Caco-2 (cell line): ENCODE measurements around the gene WIPF2. TPM values are rescaled to one million over a fixed set of nuclear protein-coding genes. Genes with fewer than 3 reads are reported as not detected.

ENCODE experiments used
- BruUV-seq: library from RNA; stranded (reverse); fragments of 400-500 nt; replicated peaks from 2 replicates; lab custom pipeline; 2021; lab: Mats Ljungman, UMichigan
- CTCF ChIA-PET: fragments of 300-600 bp; sonication (Branson Sonifier 250); formaldehyde crosslinking; loops from one replicate; lab custom pipeline; 2022; ENCODE audit warnings: antibody characterized with exemption; lab: Charles Lee
- POLR2A ChIA-PET: fragments of 300-600 bp; sonication (Branson Sonifier 250); formaldehyde crosslinking; loops from one replicate; lab custom pipeline; 2022; ENCODE audit warnings: antibody characterized with exemption; lab: Charles Lee
- DNase-seq, 2 experiments: peaks; one replicate each; pipeline versions ENCODE4 v3.0.0 to v3.0.0-alpha.2; 2020 to 2022
- H3K27me3 ChIP-seq: replicated peaks from 2 replicates; pipeline ENCODE4 v1.6.0; 2011; ENCODE audit warnings: low read length; ENCODE audit not compliant: control insufficient read depth, insufficient read depth
- H3K36me3 ChIP-seq: 2 replicates; pipeline ENCODE4 v1.5.1; 2011; ENCODE audit warnings: low read length; ENCODE audit not compliant: control insufficient read depth, insufficient read depth
- H3K4me1 ChIP-seq: fragments of 250-450 bp; sonication (Bioruptor Pico); 2 replicates; pipeline ENCODE4 v1.5.1; 2020; ENCODE audit warnings: mild to moderate bottlenecking
- H3K4me3 ChIP-seq: 2 replicates; pipeline ENCODE4 v1.5.1; 2011; ENCODE audit warnings: low read depth, mild to moderate bottlenecking, control low read depth, low read length
- H3K9me3 ChIP-seq: fragments of 250-450 bp; sonication (Bioruptor Pico); 2 replicates; pipeline ENCODE4 v1.5.1; 2020; ENCODE audit warnings: mild to moderate bottlenecking, moderate library complexity
- H3K27ac Mint-ChIP-seq: one replicate; pipeline ENCODE4 v1.8.0; 2022; ENCODE audit warnings: mixed read lengths; ENCODE audit not compliant: unreplicated experiment
- H3K27me3 Mint-ChIP-seq: one replicate; pipeline ENCODE4 v1.8.0; 2022; ENCODE audit warnings: mixed read lengths; ENCODE audit not compliant: insufficient read depth, unreplicated experiment
- H3K36me3 Mint-ChIP-seq: one replicate; pipeline ENCODE4 v1.8.0; 2022; ENCODE audit warnings: mild to moderate bottlenecking, mixed read lengths; ENCODE audit not compliant: insufficient read depth, unreplicated experiment
- H3K4me1 Mint-ChIP-seq: one replicate; pipeline ENCODE4 v1.8.0; 2022; ENCODE audit warnings: low read depth, mixed read lengths; ENCODE audit not compliant: unreplicated experiment
- H3K4me3 Mint-ChIP-seq: one replicate; pipeline ENCODE4 v1.8.0; 2022; ENCODE audit warnings: mild to moderate bottlenecking, moderate library complexity, mixed read lengths; ENCODE audit not compliant: unreplicated experiment
- H3K9me3 Mint-ChIP-seq: one replicate; pipeline ENCODE4 v1.8.0; 2022; ENCODE audit warnings: mixed read lengths; ENCODE audit not compliant: unreplicated experiment
- intact Hi-C: fragments of 100-400 bp; cut with micrococcal nuclease; formaldehyde crosslinking; loops from one replicate; pipeline ENCODE4 v1.10.0; 2022; ENCODE audit not compliant: unreplicated experiment
- total RNA-seq: library from RNA; stranded (reverse); gene quantifications from 2 replicates; pipeline ENCODE4 v1.2.3, GENCODE V29; 2022
- TF ChIP-seq, protein P1 (sequence below), 2 experiments: fragments of 200-600 bp in 1 of 2; IDR thresholded peaks; 1 replicate in 1 of 2; 2 replicates in 1 of 2; pipeline versions ENCODE4 v1.5.1 to v1.8.0; 2011 to 2022; ENCODE audit warnings: antibody characterized with exemption in 1 of 2, control low read depth in 1 of 2, inconsistent platforms in 1 of 2, low read depth in 1 of 2, low read length in 1 of 2, mild to moderate bottlenecking in 1 of 2, moderate library complexity in 1 of 2; ENCODE audit not compliant: insufficient read depth in 1 of 2, severe bottlenecking in 1 of 2, unreplicated experiment in 1 of 2

Gene WIPF2
- total RNA-seq, 1 experiment from 2014 or later: 33.4 TPM

DNA sequence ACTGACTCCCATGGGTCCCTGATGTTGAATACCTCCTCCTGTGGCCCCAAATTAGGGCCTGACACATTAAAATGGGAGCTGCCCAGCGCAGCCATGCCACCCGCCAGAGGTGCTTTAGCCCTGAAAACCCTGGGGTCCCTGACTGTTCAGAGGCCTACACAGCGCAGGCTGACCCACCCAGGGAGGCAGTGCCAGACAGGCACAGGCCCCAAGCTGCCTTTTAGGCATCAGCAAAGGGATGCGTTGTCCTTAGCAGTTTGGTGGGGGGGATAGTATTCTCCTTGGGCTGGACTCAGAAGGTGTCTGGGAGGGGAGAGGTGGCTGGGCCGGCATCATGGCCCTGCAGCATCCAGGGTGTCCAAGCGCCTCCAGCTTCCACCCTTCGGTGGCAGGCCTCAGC, 40.4 kb upstream of the WIPF2 start:
- no peak overlapping the region for H3K4me3 ChIP-seq
- no TSS peak for BruUV-seq
- H3K4me1 ChIP-seq: peaks cover 15% of the 10 kb centered on the region
- H3K9me3 Mint-ChIP-seq: no peaks in the 10 kb centered on the region
- peak overlapping the region; percentile 22 for H3K27ac Mint-ChIP-seq
- peaks cover 36% of the 10 kb centered on the region for H3K36me3 Mint-ChIP-seq
- no peaks in the 10 kb centered on the region for H3K27me3 Mint-ChIP-seq
- TF ChIP-seq, protein P1, sequence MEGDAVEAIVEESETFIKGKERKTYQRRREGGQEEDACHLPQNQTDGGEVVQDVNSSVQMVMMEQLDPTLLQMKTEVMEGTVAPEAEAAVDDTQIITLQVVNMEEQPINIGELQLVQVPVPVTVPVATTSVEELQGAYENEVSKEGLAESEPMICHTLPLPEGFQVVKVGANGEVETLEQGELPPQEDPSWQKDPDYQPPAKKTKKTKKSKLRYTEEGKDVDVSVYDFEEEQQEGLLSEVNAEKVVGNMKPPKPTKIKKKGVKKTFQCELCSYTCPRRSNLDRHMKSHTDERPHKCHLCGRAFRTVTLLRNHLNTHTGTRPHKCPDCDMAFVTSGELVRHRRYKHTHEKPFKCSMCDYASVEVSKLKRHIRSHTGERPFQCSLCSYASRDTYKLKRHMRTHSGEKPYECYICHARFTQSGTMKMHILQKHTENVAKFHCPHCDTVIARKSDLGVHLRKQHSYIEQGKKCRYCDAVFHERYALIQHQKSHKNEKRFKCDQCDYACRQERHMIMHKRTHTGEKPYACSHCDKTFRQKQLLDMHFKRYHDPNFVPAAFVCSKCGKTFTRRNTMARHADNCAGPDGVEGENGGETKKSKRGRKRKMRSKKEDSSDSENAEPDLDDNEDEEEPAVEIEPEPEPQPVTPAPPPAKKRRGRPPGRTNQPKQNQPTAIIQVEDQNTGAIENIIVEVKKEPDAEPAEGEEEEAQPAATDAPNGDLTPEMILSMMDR (IDR thresholded peaks at IDR 0.05; ENCODE audit: insufficient read depth in 1 of 2, low read depth in 1 of 2, low read length in 1 of 2, severe bottlenecking in 1 of 2, unreplicated experiment in 1 of 2): no peak
- CTCF ChIA-PET: interaction anchor here (0.7 to 1.3 kb wide), 2 partner anchors 41 kb away, joined by 3 to 6 read pairs; partner anchors contain the start of gene WIPF2
- no peaks in the 10 kb centered on the region; the same call in 1 of the 2 replicates for H3K36me3 ChIP-seq
- no peak for DNase-seq
- H3K4me3 Mint-ChIP-seq: peak overlapping the region; percentile 64
- intact Hi-C loops: no loop called here
- POLR2A ChIA-PET: interaction anchor here (0.6 kb wide), 1 partner anchor 30 kb away, joined by 4 read pairs; no protein-coding TSS in a partner anchor
- no peaks in the 10 kb centered on the region for H3K9me3 ChIP-seq
- H3K4me1 Mint-ChIP-seq: peaks cover 21% of the 10 kb centered on the region
- no peaks in the 10 kb centered on the region for H3K27me3 ChIP-seq

DNA sequence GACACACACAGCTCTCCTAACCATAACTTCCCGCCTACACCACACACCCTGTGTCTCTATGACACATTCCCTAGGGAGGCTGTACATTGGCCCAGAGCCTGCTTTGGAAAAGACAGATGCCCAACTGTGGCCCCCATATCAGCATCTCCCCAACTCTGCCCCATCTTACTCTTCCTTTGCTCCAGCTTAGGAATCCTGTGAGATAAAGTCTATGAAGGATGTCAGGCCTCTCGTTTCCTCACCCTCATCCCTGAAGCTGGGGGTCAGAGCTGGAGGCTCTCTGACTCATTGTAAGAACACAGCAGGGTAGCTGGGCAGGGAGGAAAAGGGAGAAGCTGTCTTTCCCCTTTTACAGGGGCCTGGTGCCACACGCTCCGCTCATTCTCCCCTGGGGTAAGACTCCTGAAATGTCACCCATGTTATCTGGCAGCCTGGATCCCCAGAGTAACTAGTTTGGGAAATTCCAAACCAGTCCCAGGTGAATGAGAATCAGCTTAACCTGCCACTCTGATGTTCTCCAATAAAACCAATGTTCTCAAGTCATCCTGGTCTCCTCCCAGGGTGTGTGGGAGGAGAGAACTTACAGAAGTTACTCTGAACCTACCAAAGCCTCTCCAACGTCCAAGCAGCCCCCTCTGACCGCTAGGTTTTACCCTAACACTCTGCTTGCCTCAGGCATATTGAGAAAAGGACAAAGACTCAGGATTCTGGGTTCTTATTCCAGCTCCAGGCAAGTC, 39.0 kb upstream of the WIPF2 start:
- DNase-seq: no peak
- no peak overlapping the region for H3K4me3 ChIP-seq
- H3K27me3 ChIP-seq: no peaks in the 10 kb centered on the region
- intact Hi-C loops: no loop called here
- Mint-ChIP-seq H3K27ac (no peak overlapping the region), H3K4me1 (peaks cover 13% of the 10 kb centered on the region), H3K9me3 (no peaks in the 10 kb centered on the region), H3K4me3 (no peak overlapping the region), H3K27me3 (no peaks in the 10 kb centered on the region), H3K36me3 (peaks cover 27% of the 10 kb centered on the region)
- BruUV-seq: TSS peak; percentile 11
- ChIA-PET CTCF (interaction anchor here (0.5 to 1.5 kb wide), 3 partner anchors 11 to 67 kb away, joined by 3 to 6 read pairs (median 5); partner anchors contain the start of gene WIPF2), POLR2A (interaction anchor here (0.5 to 0.6 kb wide), 2 partner anchors 104 to 251 kb away, joined by 3 to 4 read pairs; no protein-coding TSS in a partner anchor)
- no peaks in the 10 kb centered on the region; the same call in 1 of the 2 replicates for H3K36me3 ChIP-seq
- peaks cover 18% of the 10 kb centered on the region for H3K4me1 ChIP-seq
- TF ChIP-seq, protein P1 (IDR thresholded peaks at IDR 0.05; ENCODE audit: insufficient read depth in 1 of 2, low read depth in 1 of 2, low read length in 1 of 2, severe bottlenecking in 1 of 2, unreplicated experiment in 1 of 2): no peak
- no peaks in the 10 kb centered on the region for H3K9me3 ChIP-seq

DNA sequence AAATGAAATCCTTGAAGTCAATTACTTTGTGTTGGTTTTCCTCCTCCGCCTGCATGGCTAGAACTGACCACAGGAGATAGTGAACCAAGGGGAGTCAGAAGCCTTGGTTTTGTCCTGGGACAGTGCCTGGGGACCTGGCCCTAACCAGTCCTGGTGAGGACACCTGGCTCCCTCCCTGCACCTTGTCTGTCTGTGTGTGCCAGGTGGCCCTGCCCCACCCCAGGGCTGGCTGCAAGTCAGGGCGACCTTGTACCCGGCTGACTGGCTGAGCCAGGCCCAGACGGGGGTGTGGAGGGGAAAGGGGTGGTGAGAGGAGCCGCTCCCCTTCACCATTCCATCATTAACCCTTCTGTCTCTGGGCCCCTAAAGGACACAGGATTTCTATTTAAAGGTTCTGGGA, 38.4 kb upstream of the WIPF2 start:
- CTCF ChIA-PET: interaction anchor here (0.5 to 1.5 kb wide), 2 partner anchors 11 to 68 kb away, joined by 3 to 5 read pairs; no protein-coding TSS in a partner anchor
- no peaks in the 10 kb centered on the region; the same call in 1 of the 2 replicates for H3K36me3 ChIP-seq
- TF ChIP-seq, protein P1 (IDR thresholded peaks at IDR 0.05; ENCODE audit: insufficient read depth in 1 of 2, low read depth in 1 of 2, low read length in 1 of 2, severe bottlenecking in 1 of 2, unreplicated experiment in 1 of 2): no peak
- no peak overlapping the region for H3K4me3 ChIP-seq
- Mint-ChIP-seq H3K4me1 (peaks cover 13% of the 10 kb centered on the region), H3K27me3 (no peaks in the 10 kb centered on the region), H3K9me3 (no peaks in the 10 kb centered on the region), H3K4me3 (no peak overlapping the region), H3K36me3 (peaks cover 26% of the 10 kb centered on the region), H3K27ac (no peak overlapping the region)
- H3K4me1 ChIP-seq: peaks cover 21% of the 10 kb centered on the region
- no TSS peak for BruUV-seq
- no peak for DNase-seq
- intact Hi-C loops: no loop called here
- H3K9me3 ChIP-seq: no peaks in the 10 kb centered on the region
- H3K27me3 ChIP-seq: no peaks in the 10 kb centered on the region
- POLR2A ChIA-PET: interaction anchor here (0.6 kb wide), 1 partner anchor 250 kb away, joined by 3 read pairs; no protein-coding TSS in a partner anchor
